HG02870 (cell line): ENCODE data around the gene NUDCD3.

Experiments
- ATAC-seq: cut with Tn5 transposase; IDR thresholded peaks from one replicate; pipeline ENCODE4 v1.9.1; 2021; ENCODE audit warnings: mild to moderate bottlenecking, moderate library complexity; ENCODE audit not compliant: unreplicated experiment

Gene NUDCD3

GRCh38 chr7:44402401-44403060 lies 87.9 kb downstream of the NUDCD3 start:
- ATAC-seq = no peak

GRCh38 chr7:44401692-44402091 lies 88.8 kb downstream of the NUDCD3 start:
- no peak for ATAC-seq

DNA sequence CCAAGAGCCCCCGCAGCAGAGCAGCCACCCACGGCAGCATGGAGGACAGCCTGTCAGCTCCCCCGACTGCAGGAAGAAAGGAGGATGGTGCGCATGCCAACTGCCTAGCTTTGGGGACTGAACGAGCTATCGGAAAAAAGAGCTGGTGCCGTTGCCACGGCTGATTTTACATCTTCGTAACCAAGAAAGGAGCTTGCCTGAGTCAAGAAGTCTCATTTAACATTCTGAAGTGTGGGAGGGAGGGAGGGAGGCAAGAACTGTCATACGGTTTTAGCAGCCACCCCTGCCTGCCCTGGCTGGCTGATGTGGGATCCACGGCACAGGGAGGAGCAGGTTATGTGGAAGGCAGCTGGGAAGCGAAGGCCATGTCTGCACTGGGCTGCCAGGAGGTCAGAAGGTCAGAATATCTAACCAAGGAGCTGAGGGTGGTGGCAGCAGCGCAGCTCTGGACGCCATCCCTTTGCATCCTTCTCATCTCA lies 90.4 kb downstream of the NUDCD3 start:
- no peak for ATAC-seq

DNA sequence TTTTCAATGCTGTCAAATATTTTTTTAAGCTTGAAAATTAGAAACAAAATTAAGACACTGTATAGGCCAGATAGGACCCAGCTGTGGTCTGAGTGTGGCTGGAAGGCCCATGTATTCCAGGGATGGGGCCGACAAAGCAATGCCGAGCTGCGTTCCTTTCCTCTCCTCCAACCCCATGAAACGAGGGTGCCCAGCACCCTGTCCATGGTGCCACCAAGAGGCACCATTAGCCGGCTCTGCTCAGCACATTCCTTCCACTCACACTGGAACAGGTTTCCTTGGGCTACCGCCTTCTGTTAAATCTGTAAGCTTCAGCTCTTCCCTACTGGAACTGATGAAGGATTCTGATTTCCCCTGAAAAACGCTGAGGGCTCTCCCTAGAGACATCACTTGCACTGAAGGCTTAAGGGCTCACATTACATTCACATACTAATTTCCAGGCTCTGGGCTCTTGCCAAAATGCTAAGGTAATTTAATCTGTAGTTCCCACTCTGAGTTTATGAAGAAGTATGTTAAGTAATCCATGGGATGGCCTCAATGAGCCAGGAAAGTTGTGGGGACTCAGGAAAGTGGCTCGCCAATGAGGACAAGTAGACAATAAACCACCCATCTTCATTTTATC lies 91.4 kb downstream of the NUDCD3 start:
- ATAC-seq = no peak

- no peak for ATAC-seq
Observed at GRCh38 chr7:44398511-44398911, 91.9 kb downstream of the NUDCD3 start.

DNA sequence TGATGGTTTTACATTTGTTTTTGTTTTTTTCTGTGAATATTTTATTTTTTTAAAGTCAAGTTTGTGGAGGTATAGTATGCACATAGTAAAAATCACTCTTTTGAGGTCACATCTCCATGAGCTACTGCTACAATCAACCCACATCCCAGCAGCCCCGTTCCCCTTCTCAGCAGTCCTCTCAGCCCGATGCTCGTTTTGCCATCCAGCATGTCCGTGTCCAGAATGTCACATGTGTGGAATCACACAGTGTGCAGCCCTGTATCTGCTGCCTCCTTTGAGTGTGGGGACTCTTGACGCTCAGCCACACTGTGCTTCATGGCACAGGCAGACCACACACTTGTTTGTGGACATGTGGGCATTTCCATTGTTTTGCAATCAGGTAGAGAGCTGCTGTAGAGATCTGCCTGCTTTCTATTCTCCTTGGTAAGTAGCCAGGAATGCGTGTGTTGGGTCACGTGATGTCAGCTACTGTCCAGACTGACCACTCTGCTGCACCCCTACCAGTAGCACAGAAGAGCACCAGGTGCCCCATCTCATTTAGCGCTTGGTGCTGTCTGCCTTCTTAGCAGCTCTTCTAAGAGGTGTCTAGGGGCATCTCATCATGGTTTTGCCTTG lies 93.4 kb downstream of the NUDCD3 start:
- ATAC-seq = no peak

DNA sequence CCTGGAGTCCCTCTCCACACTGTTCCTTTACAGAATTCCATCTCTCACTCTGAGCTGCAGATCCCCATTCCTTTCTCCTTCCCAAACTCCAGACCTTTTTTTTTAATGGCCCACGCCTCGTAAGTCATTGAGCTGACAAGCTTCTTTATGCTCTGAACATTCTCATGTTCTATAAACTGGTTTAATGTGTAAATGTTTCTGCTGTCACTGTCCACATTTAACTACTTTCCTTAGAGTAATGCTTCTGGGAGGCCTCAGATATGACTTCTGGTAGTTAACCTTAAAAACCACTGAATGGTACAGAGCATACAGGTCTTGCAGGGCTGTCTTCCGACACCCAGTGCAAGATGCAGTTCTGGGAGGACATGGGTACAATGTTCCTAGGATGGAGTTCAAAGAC lies 94.0 kb downstream of the NUDCD3 start:
- no peak for ATAC-seq

GRCh38 chr7:44395067-44395466 lies 95.4 kb downstream of the NUDCD3 start:
- no peak for ATAC-seq

- no peak for ATAC-seq
Observed at GRCh38 chr7:44394636-44395035, 95.8 kb downstream of the NUDCD3 start.

DNA sequence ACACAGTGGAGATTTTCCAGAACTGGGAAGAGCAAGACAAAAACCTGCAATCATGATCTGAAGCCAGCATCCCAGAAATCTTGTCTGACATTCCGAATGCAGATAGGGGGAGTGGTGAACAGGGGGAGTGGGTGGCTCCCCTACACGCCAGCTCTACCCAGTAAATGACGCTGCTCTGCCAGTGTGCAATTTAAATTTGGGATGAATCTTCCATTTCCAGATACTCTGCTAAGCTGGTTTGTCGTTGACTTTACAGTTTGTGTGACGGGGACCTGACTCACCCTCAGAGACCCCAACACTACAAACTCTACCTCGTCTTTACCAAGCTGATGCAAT lies 96.4 kb downstream of the NUDCD3 start:
- no peak for ATAC-seq

DNA sequence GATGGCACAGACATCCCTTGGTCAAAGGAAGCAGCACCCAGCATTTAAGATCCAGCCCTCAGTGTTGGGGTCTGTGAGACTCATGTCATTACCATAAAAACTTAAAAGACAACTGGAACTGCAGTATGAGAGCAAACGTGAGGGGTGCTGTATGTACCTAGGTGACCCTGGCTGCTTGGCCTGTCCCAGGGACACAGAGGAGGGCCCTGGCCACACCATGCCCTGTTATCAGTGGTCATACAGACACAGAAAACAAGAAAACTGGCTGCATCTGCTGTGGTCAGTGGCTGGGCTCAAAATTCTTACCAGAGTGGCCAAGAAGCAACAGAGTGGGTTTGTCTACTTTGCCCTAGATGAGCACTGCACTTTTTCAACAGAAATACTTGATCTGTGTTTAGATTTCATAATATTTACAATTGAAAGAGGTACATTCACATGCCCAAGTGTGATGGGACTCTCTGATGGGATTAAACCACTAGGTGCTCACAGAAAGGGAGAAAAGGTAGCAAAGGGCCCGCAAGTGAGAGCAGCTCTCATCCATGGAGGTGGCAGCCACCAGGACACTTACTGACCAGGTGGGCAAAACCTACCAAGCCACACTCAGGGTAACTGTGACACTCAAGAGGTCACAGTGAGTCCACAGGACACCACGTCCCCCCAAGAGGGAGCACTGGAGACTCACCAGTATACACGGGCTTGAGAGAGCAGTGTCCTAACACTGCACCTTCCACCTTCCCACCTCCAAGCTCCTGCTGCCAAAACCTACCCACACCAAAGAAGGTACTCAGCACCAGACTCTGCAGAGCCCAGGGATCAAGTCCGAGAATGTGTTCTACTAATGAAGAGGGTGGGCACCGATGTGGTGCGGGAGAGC lies 97.0 kb downstream of the NUDCD3 start:
- no peak for ATAC-seq

DNA sequence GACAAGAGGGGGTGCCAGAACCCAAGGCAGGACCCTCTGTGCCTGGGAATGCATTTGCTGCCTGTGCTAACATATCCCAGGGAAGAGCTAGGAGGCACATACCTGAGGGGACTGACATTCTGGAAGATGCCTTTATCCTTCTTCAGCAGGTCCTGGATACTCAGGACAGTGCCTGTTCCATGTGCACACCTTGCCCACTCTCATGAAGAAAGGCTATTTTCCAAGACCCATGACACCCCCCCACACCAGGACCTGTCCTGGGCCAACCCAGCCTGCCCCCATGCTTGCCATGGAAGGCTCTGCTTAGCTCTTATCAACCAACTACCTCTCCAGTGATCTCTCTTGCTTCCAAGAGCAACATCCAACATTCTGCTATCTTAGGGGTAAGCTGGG lies 97.8 kb downstream of the NUDCD3 start:
- no peak for ATAC-seq

- no peak for ATAC-seq
Observed at GRCh38 chr7:44391746-44392617, 98.5 kb downstream of the NUDCD3 start.

DNA sequence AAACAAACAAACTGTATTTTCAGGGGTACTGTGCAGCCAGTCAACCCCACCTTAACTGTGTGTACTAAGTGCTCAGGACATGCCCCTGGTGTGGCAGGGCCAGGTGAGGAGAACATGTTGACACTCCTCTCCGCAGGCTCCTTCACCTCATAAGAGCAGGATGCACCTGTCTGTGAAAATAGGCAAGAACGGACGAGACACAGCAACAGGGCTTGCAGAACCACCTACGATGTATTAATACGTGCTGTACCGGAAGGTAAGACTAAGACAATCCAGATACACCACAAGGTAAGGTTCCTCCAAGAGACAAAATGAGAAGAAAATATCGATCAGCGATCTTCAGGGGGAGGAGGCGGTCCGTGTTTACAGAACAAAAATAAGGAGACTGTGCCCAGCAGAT lies 99.3 kb downstream of the NUDCD3 start:
- no peak for ATAC-seq

DNA sequence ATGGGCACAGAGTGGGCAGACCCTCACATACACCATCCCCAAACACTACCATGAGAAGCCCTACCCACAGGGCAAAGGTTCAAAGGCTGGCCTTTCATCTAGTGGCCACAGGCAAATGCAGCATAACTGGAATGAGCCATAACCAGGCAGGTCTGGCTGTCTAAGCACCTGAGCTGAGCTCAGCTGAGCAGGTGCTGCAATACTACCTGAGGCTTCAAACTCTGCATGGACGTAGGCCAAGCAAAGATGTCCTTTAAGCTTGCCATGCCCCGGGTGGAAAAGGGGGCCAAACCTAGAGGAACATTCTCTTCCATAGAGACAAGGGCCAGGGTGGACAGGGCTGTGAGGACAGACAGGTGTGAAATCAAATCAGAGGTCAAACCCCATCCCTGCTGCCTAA lies 99.8 kb downstream of the NUDCD3 start:
- no peak for ATAC-seq

GRCh38 chr7:44388089-44388970 lies 102.1 kb downstream of the NUDCD3 start:
- no peak for ATAC-seq

- no peak for ATAC-seq
Observed at GRCh38 chr7:44387389-44387788, 103.1 kb downstream of the NUDCD3 start.

GRCh38 chr7:44386139-44386913 lies 104.1 kb downstream of the NUDCD3 start:
- no peak for ATAC-seq
